Epithelial cell of proximal tubule (primary cell): ENCODE measurements around the gene AOPEP. TPM values are rescaled to one million over a fixed set of nuclear protein-coding genes. Genes with fewer than 3 reads are reported as not detected.

ENCODE experiments used
- DNase-seq: peaks from one replicate; pipeline ENCODE4 v3.0.0-alpha.2; 2011; ENCODE audit warnings: low read depth
- H3K4me3 ChIP-seq: 2 replicates; pipeline ENCODE4 v1.5.1; 2011; ENCODE audit warnings: low read depth, mild to moderate bottlenecking, low read length
- CTCF ChIP-seq: conservative IDR thresholded peaks from 2 replicates; pipeline ENCODE4 v1.5.1; 2012; ENCODE audit warnings: low read depth, mild to moderate bottlenecking, low read length
- total RNA-seq: library from RNA; depleted of rRNA; stranded (reverse); fragments of >200 nt; gene quantifications from 2 replicates; pipeline ENCODE4 v1.2.3, GENCODE V29; 2015

AOPEP gene
- total RNA-seq, 1 donor from 2014 or later: 27.0 TPM

- DNase-seq: no peak
- no peak for TF ChIP-seq CTCF
- H3K4me3 ChIP-seq: no peak overlapping the region
Observed at GRCh38 chr9:95057101-95057500, 330.6 kb downstream of the AOPEP start.

GRCh38 chr9:95058121-95058785 is 331.8 kb downstream of the AOPEP start:
- DNase-seq: no peak
- no peak for TF ChIP-seq CTCF
- H3K4me3 ChIP-seq: no peak overlapping the region

- DNase-seq: no peak
- no peak overlapping the region for H3K4me3 ChIP-seq
- no peak for TF ChIP-seq CTCF
Observed at GRCh38 chr9:95058795-95059386, 332.4 kb downstream of the AOPEP start.

GRCh38 chr9:95060234-95060633 is 333.7 kb downstream of the AOPEP start:
- no peak overlapping the region for H3K4me3 ChIP-seq
- DNase-seq: no peak
- no peak for TF ChIP-seq CTCF

- DNase-seq: no peak
- TF ChIP-seq CTCF: no peak
- no peak overlapping the region for H3K4me3 ChIP-seq
Observed at GRCh38 chr9:95060916-95061315, 334.4 kb downstream of the AOPEP start.

GRCh38 chr9:95061916-95062595 is 335.6 kb downstream of the AOPEP start:
- no peak for TF ChIP-seq CTCF
- no peak overlapping the region for H3K4me3 ChIP-seq
- DNase-seq: no peak
